Kidney epithelial cell (primary cell): ENCODE data around the gene YY1. TPM values are rescaled to one million over a fixed set of nuclear protein-coding genes. Genes with fewer than 3 reads are reported as not detected.
A peak's percentile ranks its signal among the peaks of the same experiment; 100 is the strongest.

Experiments used
- DNase-seq: peaks from one replicate; pipeline ENCODE4 v3.0.0-alpha.2; 2010; ENCODE audit warnings: low read depth
- H3K27me3 ChIP-seq: 2 replicates; pipeline ENCODE4 v1.6.0; 2011; ENCODE audit warnings: low read length; ENCODE audit not compliant: control insufficient read depth, insufficient read depth
- H3K36me3 ChIP-seq: 2 replicates; pipeline ENCODE4 v1.5.1; 2011; ENCODE audit warnings: low read length; ENCODE audit not compliant: control insufficient read depth, insufficient read depth
- H3K4me3 ChIP-seq: 2 replicates; pipeline ENCODE4 v1.5.1; 2011; ENCODE audit warnings: low read depth, mild to moderate bottlenecking, control low read depth, low read length
- CTCF ChIP-seq: IDR thresholded peaks from 2 replicates; pipeline ENCODE4 v1.5.1; 2011; ENCODE audit warnings: mild to moderate bottlenecking, moderate library complexity, low read length, control low read depth, inconsistent platforms; ENCODE audit not compliant: insufficient read depth, poor library complexity, severe bottlenecking
- total RNA-seq: library from RNA; depleted of rRNA; stranded (reverse); fragments of >200 nt; gene quantifications from 2 replicates; pipeline ENCODE4 v1.2.3, GENCODE V29; 2015

YY1 gene
- 40.9 and 46.4 TPM in 2 replicates for total RNA-seq

- peak within 1 kb of the TSS; percentile 95 for H3K4me3 ChIP-seq
- peak; percentile 81 for DNase-seq
- H3K27me3 ChIP-seq, result no peaks in the 10 kb centered on the region
- TF ChIP-seq CTCF, result no peak
- no peaks in the 10 kb centered on the region for H3K36me3 ChIP-seq
Measured at GRCh38 chr14:100238419-100239210, at the start of gene YY1. YY1 (plus strand) TSS chr14:100239144; CDS start chr14:100239245, 101 bp downstream.

GRCh38 chr14:100190126-100190525, 48.8 kb upstream of the YY1 start:
- no peak for TF ChIP-seq CTCF
- DNase-seq, result no peak
- H3K36me3 ChIP-seq, result no peaks in the 10 kb centered on the region
- no peak overlapping the region for H3K4me3 ChIP-seq
- no peaks in the 10 kb centered on the region for H3K27me3 ChIP-seq

GRCh38 chr14:100191584-100192249, 47.2 kb upstream of the YY1 start:
- DNase-seq, result no peak
- H3K36me3 ChIP-seq, result no peaks in the 10 kb centered on the region
- no peaks in the 10 kb centered on the region for H3K27me3 ChIP-seq
- TF ChIP-seq CTCF, result no peak
- no peak overlapping the region for H3K4me3 ChIP-seq

- no peaks in the 10 kb centered on the region for H3K27me3 ChIP-seq
- DNase-seq, result no peak
- H3K36me3 ChIP-seq, result no peaks in the 10 kb centered on the region
- TF ChIP-seq CTCF, result no peak
- peak overlapping the region; percentile 33 for H3K4me3 ChIP-seq
Measured at GRCh38 chr14:100192250-100192671, 46.7 kb upstream of the YY1 start.

GRCh38 chr14:100192672-100193416, 46.1 kb upstream of the YY1 start:
- Histone ChIP-seq H3K4me3 (peak overlapping the region; percentile 33), H3K27me3 (no peaks in the 10 kb centered on the region), H3K36me3 (no peaks in the 10 kb centered on the region)
- peak; percentile 82 for TF ChIP-seq CTCF
- DNase-seq, result peak; percentile 82
